H1 (cell line): ENCODE results near the gene COL1A1. TPM values are rescaled to one million over a fixed set of nuclear protein-coding genes. Genes with fewer than 3 reads are reported as not detected.

Experiments
- CTCF ChIA-PET: fragments of 300-600 bp; sonication (Branson Sonifier 250); formaldehyde crosslinking; loops from one replicate; lab custom pipeline; 2021; ENCODE audit not compliant: partially characterized antibody; lab: Charles Lee
- POLR2A ChIA-PET: fragments of 300-600 bp; sonication (Branson Sonifier 250); formaldehyde crosslinking; loops from one replicate; lab custom pipeline; 2021; ENCODE audit warnings: inconsistent platforms; ENCODE audit not compliant: partially characterized antibody; lab: Charles Lee
- DNase-seq, 2 experiments: peaks; one replicate each; pipeline versions ENCODE4 v3.0.0 to v3.0.0-alpha.2; 2010 to 2022; ENCODE audit warnings: low spot score in 2 of 2, low read depth in 1 of 2, mixed read lengths in 1 of 2
- FAIRE-seq: peaks from 2 replicates; lab custom pipeline; 2011; peaks lifted over from hg19 to GRCh38; lab: Jason Lieb, UNC
- H2AFZ ChIP-seq: 2 replicates; pipeline ENCODE4 v1.8.1; 2012; ENCODE audit warnings: low read length, inconsistent platforms
- H2AK5ac ChIP-seq: 2 replicates; pipeline ENCODE4 v1.6.1; 2013; ENCODE audit warnings: low read depth, low read length
- H2BK120ac ChIP-seq: replicated peaks from 2 replicates; pipeline ENCODE3; 2013; ENCODE audit warnings: low read depth, low read length, inconsistent platforms
- H2BK12ac ChIP-seq: 2 replicates; pipeline ENCODE4 v1.6.1; 2013; ENCODE audit warnings: low read depth, low read length
- H2BK15ac ChIP-seq: 2 replicates; pipeline ENCODE4 v1.6.1; 2013; ENCODE audit warnings: low read length
- H2BK20ac ChIP-seq: 2 replicates; pipeline ENCODE4 v1.6.1; 2013; ENCODE audit warnings: low read length
- H2BK5ac ChIP-seq: 2 replicates; pipeline ENCODE4 v1.6.1; 2013; ENCODE audit warnings: low read depth, low read length
- H3K14ac ChIP-seq: 2 replicates; pipeline ENCODE4 v1.6.1; 2013; ENCODE audit warnings: inconsistent platforms; ENCODE audit not compliant: insufficient read length
- H3K18ac ChIP-seq: 2 replicates; pipeline ENCODE4 v1.6.1; 2013; ENCODE audit warnings: low read length; ENCODE audit errors: extremely low read depth
- H3K23ac ChIP-seq: 2 replicates; pipeline ENCODE4 v1.6.1; 2013; ENCODE audit warnings: inconsistent platforms; ENCODE audit not compliant: insufficient read length
- H3K23me2 ChIP-seq: 2 replicates; pipeline ENCODE4 v1.6.1; 2013; ENCODE audit warnings: low read depth, low read length
- H3K27ac ChIP-seq: 2 replicates; pipeline ENCODE4 v1.6.1; 2011; ENCODE audit warnings: low read depth, low read length, inconsistent platforms
- H3K27me3 ChIP-seq, 4 experiments: replicated peaks in 1 of 4; 1 replicate in 1 of 4; 2 replicates in 3 of 4; pipeline versions ENCODE4 v1.6.1 to v1.8.1; 2011 to 2013; ENCODE audit warnings: low read length in 3 of 4, mild to moderate bottlenecking in 3 of 4, inconsistent platforms in 2 of 4, mixed read lengths in 2 of 4, moderate library complexity in 1 of 4; ENCODE audit not compliant: control insufficient read depth in 3 of 4, insufficient read depth in 3 of 4; ENCODE audit errors: extremely low read depth in 1 of 4
- H3K36me3 ChIP-seq, 4 experiments: 2 replicates each; pipeline versions ENCODE4 v1.6.1 to v1.8.1; 2011 to 2013; ENCODE audit warnings: mild to moderate bottlenecking in 4 of 4, low read length in 3 of 4, moderate library complexity in 2 of 4, control low read depth in 1 of 4, inconsistent platforms in 1 of 4; ENCODE audit not compliant: insufficient read depth in 4 of 4, control insufficient read depth in 2 of 4
- H3K4ac ChIP-seq: replicated peaks from 2 replicates; pipeline ENCODE3; 2013; ENCODE audit warnings: low read length, low read depth, mixed read lengths, inconsistent platforms; ENCODE audit not compliant: insufficient read length
- H3K4me1 ChIP-seq, 4 experiments: replicated peaks in 1 of 4; 1 replicate in 1 of 4; 2 replicates in 3 of 4; pipeline versions ENCODE4 v1.6.1 to v1.8.1; 2011 to 2013; ENCODE audit warnings: low read length in 3 of 4, inconsistent platforms in 2 of 4, mixed read lengths in 1 of 4; ENCODE audit not compliant: insufficient read depth in 4 of 4, control insufficient read depth in 3 of 4
- H3K4me2 ChIP-seq, 2 experiments: 2 replicates each; pipeline versions ENCODE4 v1.6.1 to v1.8.1; 2011 to 2013; ENCODE audit warnings: low read depth in 2 of 2, low read length in 2 of 2, control low read depth in 1 of 2, inconsistent platforms in 1 of 2, mild to moderate bottlenecking in 1 of 2; ENCODE audit not compliant: insufficient read depth in 1 of 2
- H3K4me3 ChIP-seq, 4 experiments: fragments of 200-600, 300-600 bp in 1 of 4; sonication (generic), shearing (Covaris generic), sonication (Bioruptor Twin) in 1 of 4; 2 replicates each; pipeline versions ENCODE4 v1.5.1 to v1.8.1; 2011 to 2016; ENCODE audit warnings: low read length in 4 of 4, low read depth in 3 of 4, control low read depth in 2 of 4, inconsistent platforms in 2 of 4, mild to moderate bottlenecking in 2 of 4, mixed read lengths in 1 of 4, moderate library complexity in 1 of 4; ENCODE audit not compliant: insufficient read depth in 2 of 4; ENCODE audit errors: extremely low read depth in 1 of 4
- H3K56ac ChIP-seq: replicated peaks from 2 replicates; pipeline ENCODE3; 2013; ENCODE audit warnings: low read depth, mild to moderate bottlenecking, mixed read lengths, low read length, inconsistent platforms; ENCODE audit not compliant: insufficient read length
- H3K79me1 ChIP-seq: 2 replicates; pipeline ENCODE4 v1.6.1; 2013; ENCODE audit warnings: low read depth, low read length, control low read depth
- H3K79me2 ChIP-seq, 2 experiments: 2 replicates each; pipeline versions ENCODE4 v1.6.1 to v1.8.1; 2012 to 2013; ENCODE audit warnings: low read length in 2 of 2, mild to moderate bottlenecking in 2 of 2, inconsistent platforms in 1 of 2; ENCODE audit not compliant: insufficient read depth in 2 of 2, control insufficient read depth in 1 of 2
- H3K9ac ChIP-seq, 4 experiments: replicated peaks in 1 of 4; 1 replicate in 1 of 4; 2 replicates in 3 of 4; pipeline versions ENCODE4 v1.6.1 to v1.8.1; 2011 to 2013; ENCODE audit warnings: low read depth in 3 of 4, low read length in 3 of 4, control low read depth in 2 of 4, mild to moderate bottlenecking in 2 of 4, moderate library complexity in 2 of 4, inconsistent platforms in 1 of 4; ENCODE audit errors: extremely low read depth in 1 of 4
- H3K9me3 ChIP-seq, 2 experiments: 2 replicates each; pipeline versions ENCODE4 v1.6.1 to v1.8.1; 2012 to 2013; ENCODE audit warnings: mild to moderate bottlenecking in 2 of 2, moderate library complexity in 2 of 2, control low read depth in 1 of 2, inconsistent platforms in 1 of 2, low read depth in 1 of 2, low read length in 1 of 2, mixed read lengths in 1 of 2; ENCODE audit not compliant: insufficient read depth in 2 of 2
- H4K20me1 ChIP-seq, 2 experiments: replicated peaks in 1 of 2; 2 replicates each; pipeline versions ENCODE3 to v1.8.1; 2011 to 2013; ENCODE audit warnings: inconsistent platforms in 2 of 2, low read length in 2 of 2, mild to moderate bottlenecking in 1 of 2; ENCODE audit not compliant: insufficient read depth in 2 of 2, control insufficient read depth in 1 of 2
- H4K5ac ChIP-seq: 2 replicates; pipeline ENCODE4 v1.6.1; 2013; ENCODE audit warnings: low read length, low read depth, mixed read lengths, inconsistent platforms; ENCODE audit not compliant: insufficient read length
- H4K8ac ChIP-seq: 2 replicates; pipeline ENCODE4 v1.8.0; 2013; ENCODE audit warnings: mild to moderate bottlenecking, moderate library complexity, low read length, inconsistent platforms; ENCODE audit not compliant: insufficient read depth; ENCODE audit errors: extremely low read depth
- H4K91ac ChIP-seq: replicated peaks from 2 replicates; pipeline ENCODE3; 2013; ENCODE audit warnings: low read length, mixed read lengths, inconsistent platforms; ENCODE audit not compliant: insufficient read length
- EP300 ChIP-seq, 2 experiments: IDR thresholded peaks; 1 replicate in 1 of 2; 2 replicates in 1 of 2; pipeline ENCODE4 v1.6.1; 2011 to 2012; ENCODE audit warnings: low read depth in 2 of 2, low read length in 2 of 2, mild to moderate bottlenecking in 2 of 2, borderline replicate concordance in 1 of 2, inconsistent platforms in 1 of 2, moderate library complexity in 1 of 2
- FOSL1 ChIP-seq: IDR thresholded peaks from 2 replicates; pipeline ENCODE4 v1.6.1; 2011; ENCODE audit warnings: mild to moderate bottlenecking, low read depth, low read length, moderate library complexity; ENCODE audit not compliant: insufficient read depth
- HDAC6 ChIP-seq: IDR thresholded peaks from one replicate; pipeline ENCODE4 v1.7.1; 2012; ENCODE audit warnings: low read depth, mild to moderate bottlenecking, inconsistent platforms, low read length, moderate library complexity
- KDM4A ChIP-seq: IDR thresholded peaks from one replicate; pipeline ENCODE4 v1.7.1; 2012; ENCODE audit warnings: low read depth, mild to moderate bottlenecking, moderate library complexity, low read length, inconsistent platforms; ENCODE audit not compliant: severe bottlenecking
- RFX5 ChIP-seq: IDR thresholded peaks from 2 replicates; pipeline ENCODE4 v1.6.1; 2011; ENCODE audit warnings: low read depth, low read length, improper control_type of control experiment, borderline replicate concordance
- TBP ChIP-seq: IDR thresholded peaks from 2 replicates; pipeline ENCODE4 v1.6.1; 2011; ENCODE audit warnings: low read depth, low read length, improper control_type of control experiment
- WGBS, 2 experiments: shearing (Covaris generic) in 1 of 2; methylation state at CpG; one replicate each; pipeline versions ENCODE4 v1.1.6 to v1.1.7; 2013 to 2015; ENCODE audit warnings: low lambda C conversion rate in 2 of 2, mixed read lengths in 2 of 2, inconsistent platforms in 1 of 2, low coverage in 1 of 2, missing lambda C conversion rate in 1 of 2; ENCODE audit not compliant: insufficient replicate concordance in 2 of 2, insufficient coverage in 1 of 2, insufficient read length in 1 of 2; ENCODE audit errors: extremely low coverage in 1 of 2, missing lambda C conversion rate in 1 of 2; 5-methylcytosine and 5-hydroxymethylcytosine counted together
- polyA plus RNA-seq, 7 experiments: library from polyadenylated mRNA; depleted of rRNA in 3 of 7; stranded (reverse) in 5 of 7; unstranded in 2 of 7; fragments of >200 nt in 5 of 7; fragments of 200-250 nt in 2 of 7; gene quantifications; 1 replicate in 5 of 7; 2 replicates in 1 of 7; 4 replicates in 1 of 7; pipeline versions ENCODE4 v1.2.1 to v1.2.3, GENCODE V29; 2011 to 2013; ENCODE audit warnings: missing spikeins in 2 of 7, mixed read lengths in 2 of 7
- total RNA-seq: library from RNA; stranded (reverse); fragmentation: NEBNext Ultra II Directional; extraction: Animal tissue kit (Norgen Biotek cat#: 25700); gene quantifications from 2 replicates; pipeline ENCODE4 v1.2.1, GENCODE V29; 2021

Gene COL1A1
- total and polyA plus RNA-seq, 2 of the 8 experiments (the other 6 are each of a cell fraction or from before 2014, with no cell fraction given) = 14.1 to 80.4 TPM

DNA sequence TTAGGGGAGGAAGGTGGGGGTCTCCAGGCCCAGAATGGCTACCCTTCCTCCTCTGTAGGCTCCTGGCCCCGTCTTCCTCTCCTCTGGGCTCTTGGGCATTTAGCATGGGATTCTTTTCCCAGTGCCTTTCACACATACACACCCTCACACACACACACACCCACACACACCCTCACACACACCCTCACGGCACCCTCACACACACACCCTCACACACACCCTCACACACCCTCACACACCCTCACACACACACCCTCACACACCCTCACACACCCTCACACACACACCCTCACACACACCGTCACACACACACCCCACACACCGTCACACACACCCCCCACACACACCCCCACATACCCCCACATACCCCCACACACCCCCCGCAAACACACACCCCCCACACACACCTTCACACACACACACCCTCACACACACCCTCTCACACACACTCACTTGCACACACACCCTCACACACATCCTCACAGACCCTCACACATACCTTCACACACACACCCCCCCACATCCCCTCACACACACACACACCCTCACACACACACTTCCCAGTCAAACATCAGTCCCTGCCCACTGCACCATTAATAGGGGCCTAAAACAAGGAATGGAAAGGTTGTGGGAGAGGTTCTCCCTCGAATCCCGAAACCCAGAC lies 34.8 kb downstream of the COL1A1 start:
- no peaks in the 10 kb centered on the region for H3K36me3 ChIP-seq
- H2BK20ac ChIP-seq = no peak overlapping the region
- H3K23ac ChIP-seq = no peak overlapping the region
- ChIA-PET CTCF (interaction anchor here (0.6 to 17.0 kb wide), 18 partner anchors 10 to 1405 kb away, joined by 3 to 299 read pairs (median 6); partner anchors contain the start of gene COL1A1), POLR2A (interaction anchor here (1.1 kb wide), 1 partner anchor 137 kb away, joined by 4 read pairs; no protein-coding TSS in a partner anchor)
- peak overlapping the region; percentile 34 for H4K91ac ChIP-seq
- 77% methylated on average over 5 of the region's 7 CpGs; no CpG with 5 or more reads in 1 of the 2 experiments for WGBS, 2 experiments
- H2AK5ac ChIP-seq = no peak overlapping the region
- no peak overlapping the region for H3K4me2 ChIP-seq
- DNase-seq (no peak), FAIRE-seq (no peak)
- no peaks in the 10 kb centered on the region for H4K20me1 ChIP-seq
- peaks cover 6% of the 10 kb centered on the region for H3K23me2 ChIP-seq
- no peak overlapping the region for H2BK120ac ChIP-seq
- no peak overlapping the region for H4K5ac ChIP-seq
- H2BK15ac ChIP-seq = no peak overlapping the region
- H3K14ac ChIP-seq = no peak overlapping the region
- H3K27me3 ChIP-seq = peaks cover 0 to 6% (median 0%) of the 10 kb centered on the region in 4 experiments; a peak in 2 of 7 replicates
- H3K9me3 ChIP-seq = no peaks in the 10 kb centered on the region
- no peak overlapping the region for H4K8ac ChIP-seq
- H3K56ac ChIP-seq = peak overlapping the region; percentile 89
- H2BK12ac ChIP-seq = no peak overlapping the region
- H3K79me1 ChIP-seq = no peaks in the 10 kb centered on the region
- no peak overlapping the region; the same call in 1 of the 2 replicates for H3K27ac ChIP-seq
- H2BK5ac ChIP-seq = no peak overlapping the region
- no peak overlapping the region for H3K9ac ChIP-seq
- H3K4me3 ChIP-seq = no peak overlapping the region
- no peak overlapping the region for H2AFZ ChIP-seq
- no peak overlapping the region for H3K4ac ChIP-seq
- H3K79me2 ChIP-seq = no peaks in the 10 kb centered on the region
- no peak overlapping the region for H3K18ac ChIP-seq
- H3K4me1 ChIP-seq = peaks cover 0 to 14% (median 10%) of the 10 kb centered on the region in 4 experiments; a peak in 5 of 7 replicates
- TF ChIP-seq RFX5 (no peak), FOSL1 (no peak), TBP (no peak), KDM4A (no peak), EP300 (IDR thresholded peaks at IDR 0.05; ENCODE audit: borderline replicate concordance in 1 of 2, low read depth in 2 of 2, low read length in 2 of 2) (no peak), HDAC6 (no peak)
